Measurements from ENCODE around the gene HDAC4. TPM values are rescaled to one million over a fixed set of nuclear protein-coding genes. Genes with fewer than 3 reads are reported as not detected.

The HDAC4 gene
- total and polyA plus RNA-seq, 10 of the 15 experiments (the other 5 are each of a cell fraction or from before 2014, with no cell fraction given): 0.22 to 15.7 (median 4.8) TPM

DNA sequence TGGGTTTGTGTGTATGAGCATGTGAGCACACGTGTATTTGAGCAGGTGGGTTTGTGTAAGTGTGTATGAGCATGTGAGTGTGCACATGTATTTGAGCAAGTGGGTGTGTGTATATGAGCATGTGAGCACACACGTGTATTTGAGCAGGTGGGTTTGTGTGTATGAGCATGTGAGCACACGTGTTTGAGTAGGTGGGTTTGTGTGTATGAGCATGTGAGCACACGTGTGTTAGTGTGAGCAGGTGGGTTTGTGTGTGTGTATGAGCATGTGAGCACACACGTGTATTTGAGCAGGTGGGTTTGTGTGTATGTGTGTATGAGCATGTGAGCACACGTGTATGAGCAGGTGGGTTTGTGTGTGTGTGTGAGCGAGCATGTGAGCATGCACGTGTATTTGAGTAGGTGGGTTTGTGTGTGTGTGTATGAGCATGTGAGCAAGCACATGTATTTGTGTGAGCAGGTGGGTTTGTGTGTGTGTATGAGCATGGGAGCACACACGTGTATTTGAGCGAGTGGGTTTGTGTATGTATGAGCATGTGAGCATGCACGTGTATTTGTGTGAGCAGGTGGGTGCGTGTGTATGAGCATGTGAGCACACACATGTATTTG is 383.2 kb downstream of the HDAC4 start (continued):
- TF ChIP-seq POLR2AphosphoS5 (IDR thresholded peaks at IDR 0.05; ENCODE audit: low read length) (no peak), JUND (IDR thresholded peaks at IDR 0.05; ENCODE audit: low read depth, low read length) (no peak), PAX5 (IDR thresholded peaks at IDR 0.05; ENCODE audit: borderline replicate concordance, low read depth, low read length) (no peak)

DNA sequence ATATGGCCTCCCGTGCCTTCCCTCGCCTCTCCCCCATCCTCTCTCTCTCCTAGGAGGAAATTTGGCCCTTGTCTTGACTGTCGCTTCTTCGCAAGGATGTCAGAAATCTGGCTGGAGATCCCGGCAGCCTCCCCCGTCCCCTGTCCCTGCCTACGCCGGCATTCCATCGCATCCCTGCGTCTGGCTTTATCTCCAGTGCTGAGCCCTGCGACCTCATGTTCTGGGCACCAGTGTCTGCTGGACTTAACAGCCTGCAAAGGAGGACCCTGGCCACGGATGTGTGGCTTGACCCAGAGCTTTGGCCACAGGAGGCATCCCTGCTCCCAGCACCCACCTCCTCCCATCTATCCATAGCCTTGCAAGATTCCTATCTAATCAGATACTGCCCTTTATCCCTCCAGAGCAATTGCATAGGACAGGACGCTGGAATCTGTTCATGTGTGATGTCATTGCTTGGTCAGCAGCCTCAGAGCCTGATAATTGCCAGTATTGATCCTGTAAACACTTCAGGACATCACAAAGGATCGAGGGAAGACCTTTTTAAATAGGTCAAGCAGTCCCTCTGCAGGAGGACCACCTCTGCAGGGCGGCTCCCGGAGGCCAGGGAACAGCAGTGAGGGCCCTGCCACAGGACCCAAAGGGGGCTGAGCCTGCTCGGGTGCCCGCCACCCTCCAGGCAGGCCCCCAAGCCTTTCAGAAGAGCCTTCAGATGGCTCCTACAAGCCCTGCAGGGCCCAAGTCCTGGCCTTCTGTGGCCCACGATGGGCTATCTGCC is 384.7 kb downstream of the HDAC4 start:
- 50% methylated on average over 19 of the region's 19 CpGs for whole genome bisulfite sequencing (ENCODE audit: insufficient coverage, insufficient replicate concordance, low lambda C conversion rate, missing lambda C conversion rate)
- CTCF ChIA-PET: no interaction called here

More for the DNA sequence above, 384.7 kb downstream of the HDAC4 start:
- intact Hi-C loops (cut with micrococcal nuclease; ENCODE audit: unreplicated experiment): no loop called here
- Histone ChIP-seq H2AFZ (ENCODE audit: control insufficient read depth, low read depth, low read length) (no peak overlapping the region), H3K9me3 (replicated peaks; ENCODE audit: control insufficient read depth, insufficient read depth, low read length) (peaks cover 1% of the 10 kb centered on the region; the same call in 2 of the 3 replicates), H3K4me1 (ENCODE audit: control insufficient read depth, insufficient read depth, low read length) (no peaks in the 10 kb centered on the region), H3K27me3 (replicated peaks in 1 of 2; ENCODE audit: control insufficient read depth in 2 of 2, insufficient read depth in 2 of 2, low read length in 1 of 2) (peaks cover 0 to 5% of the 10 kb centered on the region in 2 experiments), H4K20me1 (ENCODE audit: control insufficient read depth, insufficient read depth) (no peaks in the 10 kb centered on the region), H3K9ac (ENCODE audit: control insufficient read depth, insufficient read depth, low read length) (no peak overlapping the region), H3K79me2 (ENCODE audit: control insufficient read depth, insufficient read depth, low read length) (no peaks in the 10 kb centered on the region), H3K36me3 (ENCODE audit: control insufficient read depth in 2 of 2, insufficient read depth in 2 of 2, low read length in 1 of 2) (no peaks in the 10 kb centered on the region), H3K4me3 (no peak overlapping the region), H3K27ac (ENCODE audit: control insufficient read depth, insufficient read depth) (no peak overlapping the region), H3K4me2 (ENCODE audit: control insufficient read depth, insufficient read depth) (no peak overlapping the region)
- ChIA-PET POLR2A (no interaction called here), RAD21 (ENCODE audit: unreplicated experiment) (no interaction called here), SMC1A (ENCODE audit: uncharacterized antibody, unreplicated experiment) (no interaction called here)
- DNase-seq (ENCODE audit: low read depth, low spot score) (no peak), ATAC-seq (no peak), FAIRE-seq (no peak)
- TF ChIP-seq ATF7 (IDR thresholded peaks at IDR 0.05; ENCODE audit: low read depth) (no peak), ZNF274 (IDR thresholded peaks at IDR 0.05; ENCODE audit: insufficient read depth, insufficient read length) (no peak), FOXM1 (IDR thresholded peaks at IDR 0.05; ENCODE audit: low read depth, low read length) (no peak), BMI1 (IDR thresholded peaks at IDR 0.05; ENCODE audit: borderline replicate concordance) (no peak), POLR2A (IDR thresholded peaks at IDR 0.05; ENCODE audit: low read depth, low read length) (no peak)
- TF ChIP-seq, protein P1, sequence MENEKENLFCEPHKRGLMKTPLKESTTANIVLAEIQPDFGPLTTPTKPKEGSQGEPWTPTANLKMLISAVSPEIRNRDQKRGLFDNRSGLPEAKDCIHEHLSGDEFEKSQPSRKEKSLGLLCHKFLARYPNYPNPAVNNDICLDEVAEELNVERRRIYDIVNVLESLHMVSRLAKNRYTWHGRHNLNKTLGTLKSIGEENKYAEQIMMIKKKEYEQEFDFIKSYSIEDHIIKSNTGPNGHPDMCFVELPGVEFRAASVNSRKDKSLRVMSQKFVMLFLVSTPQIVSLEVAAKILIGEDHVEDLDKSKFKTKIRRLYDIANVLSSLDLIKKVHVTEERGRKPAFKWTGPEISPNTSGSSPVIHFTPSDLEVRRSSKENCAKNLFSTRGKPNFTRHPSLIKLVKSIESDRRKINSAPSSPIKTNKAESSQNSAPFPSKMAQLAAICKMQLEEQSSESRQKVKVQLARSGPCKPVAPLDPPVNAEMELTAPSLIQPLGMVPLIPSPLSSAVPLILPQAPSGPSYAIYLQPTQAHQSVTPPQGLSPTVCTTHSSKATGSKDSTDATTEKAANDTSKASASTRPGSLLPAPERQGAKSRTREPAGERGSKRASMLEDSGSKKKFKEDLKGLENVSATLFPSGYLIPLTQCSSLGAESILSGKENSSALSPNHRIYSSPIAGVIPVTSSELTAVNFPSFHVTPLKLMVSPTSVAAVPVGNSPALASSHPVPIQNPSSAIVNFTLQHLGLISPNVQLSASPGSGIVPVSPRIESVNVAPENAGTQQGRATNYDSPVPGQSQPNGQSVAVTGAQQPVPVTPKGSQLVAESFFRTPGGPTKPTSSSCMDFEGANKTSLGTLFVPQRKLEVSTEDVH (IDR thresholded peaks at IDR 0.05; ENCODE audit: low read depth, partially characterized antibody): no peak
- BruUV-seq (replicated peaks): no TSS peak
- in situ Hi-C loops (cut with MboI): no loop called here

All from GM12878 (cell line).